Activated CD4-positive, alpha-beta T cell treated with anti-CD3 and anti-CD28 coated beads, Interleukin-2, amount 10 ng/mL, durations not matched to agents 24 days and 14 days (primary cell): ENCODE data around the gene RAD51B. TPM values are rescaled to one million over a fixed set of nuclear protein-coding genes. Genes with fewer than 3 reads are reported as not detected.

Source experiments
- DNase-seq: peaks from one replicate; pipeline ENCODE4 v3.0.0; 2022
- H3K27ac Mint-ChIP-seq: one replicate; pipeline ENCODE4 v1.8.0; 2022; ENCODE audit warnings: mild to moderate bottlenecking, mixed read lengths
- H3K27me3 Mint-ChIP-seq: one replicate; pipeline ENCODE4 v1.8.0; 2022; ENCODE audit warnings: mixed read lengths
- H3K36me3 Mint-ChIP-seq: one replicate; pipeline ENCODE4 v1.8.0; 2022; ENCODE audit warnings: low read depth, mild to moderate bottlenecking, mixed read lengths
- H3K4me1 Mint-ChIP-seq: one replicate; pipeline ENCODE4 v1.8.0; 2021; ENCODE audit warnings: mixed read lengths
- H3K4me3 Mint-ChIP-seq: one replicate; pipeline ENCODE4 v1.8.0; 2022; ENCODE audit warnings: mild to moderate bottlenecking, moderate library complexity, mixed read lengths
- H3K9me3 Mint-ChIP-seq: one replicate; pipeline ENCODE4 v1.8.0; 2021; ENCODE audit warnings: mixed read lengths
- intact Hi-C: fragments of 100-400 bp; cut with micrococcal nuclease; formaldehyde crosslinking; loops from one replicate; pipeline ENCODE4 v1.15.1; 2023
- total RNA-seq: library from RNA; stranded (reverse); gene quantifications from 2 replicates; pipeline ENCODE4 v1.2.3, GENCODE V29; 2022

Gene RAD51B
- total RNA-seq, 1 donor from 2014 or later, result 29.3 TPM

- H3K4me1 Mint-ChIP-seq, result no peaks in the 10 kb centered on the region
- H3K9me3 Mint-ChIP-seq, result peaks cover 9% of the 10 kb centered on the region
- DNase-seq, result no peak
- no peak overlapping the region for H3K27ac Mint-ChIP-seq
- H3K4me3 Mint-ChIP-seq, result no peak overlapping the region
- no peaks in the 10 kb centered on the region for H3K27me3 Mint-ChIP-seq
- peaks cover 2% of the 10 kb centered on the region for H3K36me3 Mint-ChIP-seq
- intact Hi-C loops, result no loop called here
These were observed 715.9 kb downstream of the RAD51B start for GRCh38 chr14:68535404-68536017.

- H3K36me3 Mint-ChIP-seq, result no peaks in the 10 kb centered on the region
These were observed 716.4 kb downstream of the RAD51B start for GRCh38 chr14:68536018-68536410.

GRCh38 chr14:68538639-68539038, 719.1 kb downstream of the RAD51B start:
- Mint-ChIP-seq H3K36me3 (no peaks in the 10 kb centered on the region), H3K27ac (no peak overlapping the region), H3K4me1 (no peaks in the 10 kb centered on the region), H3K27me3 (no peaks in the 10 kb centered on the region), H3K9me3 (peaks cover 10% of the 10 kb centered on the region), H3K4me3 (no peak overlapping the region)
- DNase-seq, result no peak
- intact Hi-C loops, result no loop called here

More at GRCh38 chr14:68536018-68536410, 716.4 kb downstream of the RAD51B start:
- no peak for DNase-seq
- Mint-ChIP-seq H3K4me3 (no peak overlapping the region), H3K27ac (no peak overlapping the region), H3K27me3 (no peaks in the 10 kb centered on the region), H3K4me1 (no peaks in the 10 kb centered on the region), H3K9me3 (peaks cover 6% of the 10 kb centered on the region)
- intact Hi-C loops, result no loop called here

DNA sequence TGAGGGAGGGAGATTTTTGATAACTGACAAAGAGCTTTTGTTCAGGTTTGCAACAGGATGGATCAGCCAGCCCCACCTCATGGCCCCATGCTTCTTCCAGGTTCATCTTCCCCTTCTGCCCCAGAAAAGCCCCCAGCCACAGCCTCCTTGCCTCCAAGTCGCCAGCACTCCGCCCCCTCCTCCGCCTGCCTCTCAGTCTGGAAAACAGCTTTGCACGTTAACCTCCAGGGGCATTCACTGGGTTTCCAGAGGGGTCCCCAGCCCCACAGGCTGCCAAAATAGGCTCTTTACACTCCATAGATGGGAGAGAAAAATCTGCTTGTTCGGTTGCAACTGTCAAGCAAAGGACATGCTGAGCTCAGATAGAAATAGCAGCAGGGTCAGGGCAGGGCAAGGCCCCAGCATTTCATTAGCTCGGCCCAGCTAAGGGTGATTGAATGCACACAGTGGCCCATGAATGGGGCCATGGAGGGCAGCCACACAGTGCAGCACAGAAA, 719.7 kb downstream of the RAD51B start:
- Mint-ChIP-seq H3K27me3 (no peaks in the 10 kb centered on the region), H3K4me1 (peaks cover 4% of the 10 kb centered on the region), H3K36me3 (no peaks in the 10 kb centered on the region), H3K27ac (no peak overlapping the region), H3K9me3 (peaks cover 6% of the 10 kb centered on the region), H3K4me3 (no peak overlapping the region)
- intact Hi-C loops, result no loop called here
- no peak for DNase-seq

- intact Hi-C loops, result no loop called here
- H3K9me3 Mint-ChIP-seq, result peaks cover 9% of the 10 kb centered on the region
- H3K4me1 Mint-ChIP-seq, result peaks cover 6% of the 10 kb centered on the region
- no peak for DNase-seq
- H3K27me3 Mint-ChIP-seq, result no peaks in the 10 kb centered on the region
- no peaks in the 10 kb centered on the region for H3K36me3 Mint-ChIP-seq
- H3K4me3 Mint-ChIP-seq, result no peak overlapping the region
- no peak overlapping the region for H3K27ac Mint-ChIP-seq
These were observed 720.2 kb downstream of the RAD51B start for GRCh38 chr14:68539789-68540188.

GRCh38 chr14:68541178-68541896, 721.8 kb downstream of the RAD51B start:
- Mint-ChIP-seq H3K27me3 (no peaks in the 10 kb centered on the region), H3K27ac (no peak overlapping the region), H3K36me3 (no peaks in the 10 kb centered on the region), H3K9me3 (peaks cover 11% of the 10 kb centered on the region), H3K4me1 (peaks cover 6% of the 10 kb centered on the region), H3K4me3 (no peak overlapping the region)
- intact Hi-C loops, result no loop called here
- no peak for DNase-seq

DNA sequence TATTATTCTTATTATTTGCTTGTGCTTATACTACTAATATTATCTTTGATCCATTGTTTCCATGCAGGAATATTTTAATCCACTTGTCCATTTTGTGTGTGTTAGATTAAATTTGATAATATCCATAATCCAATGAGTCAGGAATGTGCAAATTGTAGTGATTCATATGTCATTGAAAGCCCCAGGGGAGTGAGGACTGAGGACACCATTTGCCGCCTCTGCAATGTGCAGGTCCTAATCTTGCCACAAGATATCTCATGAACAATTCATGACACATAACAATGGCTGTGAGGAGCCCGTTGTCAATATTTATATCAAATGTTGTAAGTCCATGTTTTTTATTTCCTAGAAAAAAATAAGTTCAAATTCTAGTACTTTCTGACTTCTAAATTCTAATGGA, 722.8 kb downstream of the RAD51B start:
- H3K4me3 Mint-ChIP-seq, result no peak overlapping the region
- H3K27me3 Mint-ChIP-seq, result no peaks in the 10 kb centered on the region
- H3K4me1 Mint-ChIP-seq, result peaks cover 6% of the 10 kb centered on the region
- H3K9me3 Mint-ChIP-seq, result peaks cover 11% of the 10 kb centered on the region
- no peak for DNase-seq
- no peak overlapping the region for H3K27ac Mint-ChIP-seq
- intact Hi-C loops, result no loop called here
- H3K36me3 Mint-ChIP-seq, result no peaks in the 10 kb centered on the region

GRCh38 chr14:68543516-68543915, 723.9 kb downstream of the RAD51B start:
- peaks cover 11% of the 10 kb centered on the region for H3K9me3 Mint-ChIP-seq
- no peak for DNase-seq

DNA sequence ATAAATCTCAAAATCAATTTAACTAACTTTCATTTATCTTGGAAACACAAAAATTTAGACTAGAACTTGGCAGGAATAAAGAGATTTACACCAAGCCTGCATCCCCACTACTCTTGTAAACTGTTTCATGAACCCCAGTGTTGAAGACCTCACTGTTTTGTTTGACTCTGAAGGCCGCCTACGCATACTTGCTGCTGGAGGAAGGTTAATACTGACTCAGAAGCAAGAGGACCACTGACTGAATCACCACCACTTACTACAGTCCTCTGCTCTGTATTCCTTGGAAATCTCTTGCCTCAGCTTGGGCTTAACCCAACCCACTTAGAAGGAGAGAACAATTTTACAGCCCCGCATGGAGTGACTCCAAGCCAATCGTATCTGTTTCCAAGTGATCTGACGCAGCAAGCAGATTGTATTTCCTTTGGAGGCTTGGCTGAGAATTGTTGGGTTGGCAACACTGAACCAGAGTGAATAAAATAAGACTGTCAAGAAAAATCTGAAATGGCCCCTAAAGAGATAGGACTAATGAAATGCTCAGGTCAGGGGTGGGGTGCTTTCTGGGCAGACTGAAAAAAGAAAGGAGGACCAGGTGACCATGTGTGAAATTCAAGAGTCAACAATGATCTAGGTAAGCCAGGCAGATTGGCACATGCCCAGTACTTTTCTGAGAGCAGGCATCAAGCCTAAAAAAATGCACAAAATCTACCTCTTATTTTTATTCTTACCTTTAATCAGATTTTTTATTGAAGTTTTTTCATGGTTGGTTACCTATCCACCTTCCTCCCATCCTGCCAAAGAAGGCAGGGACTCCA, 724.7 kb downstream of the RAD51B start:
- peaks cover 11% of the 10 kb centered on the region for H3K9me3 Mint-ChIP-seq
- H3K27ac Mint-ChIP-seq, result no peak overlapping the region
- H3K4me1 Mint-ChIP-seq, result peaks cover 6% of the 10 kb centered on the region
- intact Hi-C loops, result no loop called here
- no peak for DNase-seq
- no peak overlapping the region for H3K4me3 Mint-ChIP-seq
- no peaks in the 10 kb centered on the region for H3K27me3 Mint-ChIP-seq
- H3K36me3 Mint-ChIP-seq, result no peaks in the 10 kb centered on the region

More at GRCh38 chr14:68543516-68543915, 723.9 kb downstream of the RAD51B start:
- intact Hi-C loops, result no loop called here
- Mint-ChIP-seq H3K4me3 (no peak overlapping the region), H3K27ac (no peak overlapping the region), H3K4me1 (peaks cover 6% of the 10 kb centered on the region), H3K27me3 (no peaks in the 10 kb centered on the region), H3K36me3 (no peaks in the 10 kb centered on the region)

DNA sequence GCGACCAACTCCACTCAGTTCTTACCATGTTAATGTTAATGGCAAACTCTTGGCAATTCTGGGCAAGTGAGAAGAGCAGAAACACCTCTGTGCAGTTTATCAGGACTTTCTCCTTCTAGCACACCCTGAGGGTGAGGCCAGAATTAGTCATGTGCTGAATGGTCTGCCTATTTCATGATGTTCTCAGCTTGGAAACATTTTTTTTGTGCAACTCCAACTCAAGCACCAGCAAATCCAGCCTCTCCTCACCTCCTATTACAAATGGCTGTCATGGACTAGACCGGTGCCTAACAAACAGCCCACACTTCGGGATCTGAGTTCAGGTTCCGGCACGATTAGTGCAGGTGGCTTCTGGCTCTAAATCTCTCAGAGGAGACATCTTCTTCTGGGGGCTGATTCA, 727.3 kb downstream of the RAD51B start:
- Mint-ChIP-seq H3K27ac (no peak overlapping the region), H3K4me1 (peaks cover 6% of the 10 kb centered on the region), H3K27me3 (no peaks in the 10 kb centered on the region), H3K36me3 (no peaks in the 10 kb centered on the region), H3K9me3 (peaks cover 11% of the 10 kb centered on the region), H3K4me3 (no peak overlapping the region)
- intact Hi-C loops, result no loop called here
- DNase-seq, result no peak

GRCh38 chr14:68547305-68548193, 728.0 kb downstream of the RAD51B start:
- Mint-ChIP-seq H3K9me3 (peaks cover 10% of the 10 kb centered on the region), H3K27ac (no peak overlapping the region), H3K36me3 (no peaks in the 10 kb centered on the region), H3K27me3 (no peaks in the 10 kb centered on the region), H3K4me1 (peaks cover 6% of the 10 kb centered on the region), H3K4me3 (no peak overlapping the region)
- DNase-seq, result no peak
- intact Hi-C loops, result no loop called here

DNA sequence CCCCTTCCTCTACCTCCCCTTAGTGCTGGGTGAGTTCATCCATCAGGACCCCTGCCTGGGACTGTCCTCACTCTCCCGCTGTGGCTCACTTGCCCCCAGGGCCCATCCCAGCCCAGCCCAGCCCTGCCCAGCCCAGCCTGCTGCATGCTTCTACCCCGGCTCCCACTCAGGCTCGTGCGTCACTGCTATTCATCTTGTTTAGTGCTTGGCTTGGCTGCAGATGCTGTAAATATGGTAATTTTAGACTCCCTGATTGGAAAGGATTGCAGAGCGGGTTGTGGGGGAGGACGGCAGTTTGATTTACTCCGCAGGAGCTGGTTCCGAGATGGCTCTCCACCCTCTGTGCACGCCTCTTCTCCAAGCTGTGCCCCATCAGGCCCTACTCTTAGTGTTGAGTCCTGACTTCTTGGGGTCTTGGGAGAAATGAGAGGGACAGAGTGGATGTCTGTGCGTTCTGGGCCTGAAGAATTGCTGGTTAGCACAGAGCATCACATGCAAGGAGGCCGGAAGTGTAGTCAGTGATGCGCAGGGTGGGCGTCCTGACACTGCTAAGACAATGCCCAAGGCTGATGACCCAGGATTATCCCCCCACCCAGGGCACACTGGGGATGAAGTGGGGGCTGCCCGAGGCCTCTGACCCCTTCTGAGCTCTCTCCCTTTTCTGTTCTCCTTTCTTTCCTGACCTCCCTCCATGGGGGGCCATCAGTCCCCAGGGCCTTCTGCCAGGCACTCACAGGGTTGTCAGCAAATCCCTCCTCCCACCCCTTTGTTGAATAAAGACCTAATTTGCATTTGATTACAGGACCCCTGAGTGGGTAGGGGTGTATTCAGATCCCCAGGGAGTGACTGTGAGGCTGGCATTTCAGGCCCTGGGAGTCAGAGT, 728.9 kb downstream of the RAD51B start:
- intact Hi-C loops, result no loop called here
- Mint-ChIP-seq H3K27ac (no peak overlapping the region), H3K4me1 (peaks cover 6% of the 10 kb centered on the region), H3K9me3 (peaks cover 6% of the 10 kb centered on the region), H3K27me3 (no peaks in the 10 kb centered on the region), H3K36me3 (no peaks in the 10 kb centered on the region), H3K4me3 (no peak overlapping the region)
- DNase-seq, result no peak
